IMR-90 (cell line): ENCODE measurements around the gene MMD2.
"Not testable (repeated sequence)": the region's sequence is repeated elsewhere in the genome, so short reads cannot be mapped to it uniquely, and the experiment has no call there.

Experiments
- BHLHE40 ChIP-seq: fragments of 150-350 bp; IDR thresholded peaks from 2 replicates; pipeline ENCODE4 v1.6.1; 2016; ENCODE audit warnings: mild to moderate bottlenecking, low read depth, low read length
- CEBPB ChIP-seq: IDR thresholded peaks from 2 replicates; pipeline ENCODE4 v1.6.1; 2012; ENCODE audit warnings: low read depth, low read length, improper control_type of control experiment
- CTCF ChIP-seq: conservative IDR thresholded peaks from 2 replicates; pipeline ENCODE4 v1.5.1; 2012; ENCODE audit warnings: mild to moderate bottlenecking, low read depth, low read length, improper control_type of control experiment
- MAZ ChIP-seq: IDR thresholded peaks from 2 replicates; pipeline ENCODE4 v1.6.1; 2012; ENCODE audit warnings: low read depth, mild to moderate bottlenecking, low read length, improper control_type of control experiment, moderate library complexity, borderline replicate concordance
- POLR2A ChIP-seq: IDR thresholded peaks from 2 replicates; pipeline ENCODE4 v1.6.1; 2012; ENCODE audit warnings: mild to moderate bottlenecking, low read depth, low read length
- RAD21 ChIP-seq: IDR thresholded peaks from 2 replicates; pipeline ENCODE4 v1.6.1; 2012; ENCODE audit warnings: low read length, improper control_type of control experiment
- RCOR1 ChIP-seq: IDR thresholded peaks from 2 replicates; pipeline ENCODE4 v1.6.1; 2012; ENCODE audit warnings: mild to moderate bottlenecking, low read length, improper control_type of control experiment; ENCODE audit not compliant: insufficient replicate concordance
- RFX5 ChIP-seq: IDR thresholded peaks from 2 replicates; pipeline ENCODE4 v1.8.0; 2012; ENCODE audit warnings: low read depth, mild to moderate bottlenecking, low read length, moderate library complexity

- TF ChIP-seq CTCF, RAD21, MAZ, RCOR1, POLR2A, CEBPB, BHLHE40, RFX5: not testable (repeated sequence)
These were observed 22.4 kb upstream of the MMD2 start for GRCh38 chr7:4981295-4981890.
